GM10266 (cell line): ENCODE results near the gene RANGAP1.

Experiments used
- DNase-seq: peaks from one replicate; pipeline ENCODE4 v3.0.0; 2012; ENCODE audit errors: extremely low spot score
- TF ChIP-seq, protein P1 (sequence below): IDR thresholded peaks from 2 replicates; pipeline ENCODE4 v1.5.1; 2012; ENCODE audit warnings: mild to moderate bottlenecking, low read depth; ENCODE audit not compliant: control insufficient read depth, insufficient read depth; ENCODE audit errors: missing control alignments

The RANGAP1 gene

GRCh38 chr22:41204992-41205900 lies 80.7 kb downstream of the RANGAP1 start, which contains the start of gene L3MBTL2:
Gene L3MBTL2, plus strand, starts transcription at chr22:41205312. Its CDS starts 51 bp downstream, at chr22:41205363.
- TF ChIP-seq, protein P1, sequence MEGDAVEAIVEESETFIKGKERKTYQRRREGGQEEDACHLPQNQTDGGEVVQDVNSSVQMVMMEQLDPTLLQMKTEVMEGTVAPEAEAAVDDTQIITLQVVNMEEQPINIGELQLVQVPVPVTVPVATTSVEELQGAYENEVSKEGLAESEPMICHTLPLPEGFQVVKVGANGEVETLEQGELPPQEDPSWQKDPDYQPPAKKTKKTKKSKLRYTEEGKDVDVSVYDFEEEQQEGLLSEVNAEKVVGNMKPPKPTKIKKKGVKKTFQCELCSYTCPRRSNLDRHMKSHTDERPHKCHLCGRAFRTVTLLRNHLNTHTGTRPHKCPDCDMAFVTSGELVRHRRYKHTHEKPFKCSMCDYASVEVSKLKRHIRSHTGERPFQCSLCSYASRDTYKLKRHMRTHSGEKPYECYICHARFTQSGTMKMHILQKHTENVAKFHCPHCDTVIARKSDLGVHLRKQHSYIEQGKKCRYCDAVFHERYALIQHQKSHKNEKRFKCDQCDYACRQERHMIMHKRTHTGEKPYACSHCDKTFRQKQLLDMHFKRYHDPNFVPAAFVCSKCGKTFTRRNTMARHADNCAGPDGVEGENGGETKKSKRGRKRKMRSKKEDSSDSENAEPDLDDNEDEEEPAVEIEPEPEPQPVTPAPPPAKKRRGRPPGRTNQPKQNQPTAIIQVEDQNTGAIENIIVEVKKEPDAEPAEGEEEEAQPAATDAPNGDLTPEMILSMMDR = no peak
- DNase-seq = peak; percentile 98

- DNase-seq = no peak
- TF ChIP-seq, protein P1 = no peak
Observed at GRCh38 chr22:41204066-41204465, 81.9 kb downstream of the RANGAP1 start.

DNA sequence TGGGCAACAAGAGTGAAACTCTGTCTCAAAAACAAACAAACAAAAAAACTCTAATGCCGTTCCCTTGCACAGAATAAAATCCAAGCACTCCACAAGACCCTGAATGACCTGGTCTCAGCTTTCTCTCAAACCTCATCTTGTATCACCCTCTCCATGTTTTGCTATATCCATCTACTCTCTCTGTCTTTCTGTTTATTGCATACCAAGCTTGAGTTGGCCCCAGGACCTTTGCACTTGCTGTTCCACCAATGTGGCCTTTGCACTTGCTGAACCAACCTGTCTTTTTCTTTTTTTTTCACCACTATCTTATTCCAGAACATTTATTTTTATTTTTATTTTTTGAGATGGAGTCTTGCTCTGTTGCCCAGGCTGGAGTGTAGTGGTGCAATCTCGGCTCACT lies 82.9 kb downstream of the RANGAP1 start:
- TF ChIP-seq, protein P1 = no peak
- DNase-seq = no peak

DNA sequence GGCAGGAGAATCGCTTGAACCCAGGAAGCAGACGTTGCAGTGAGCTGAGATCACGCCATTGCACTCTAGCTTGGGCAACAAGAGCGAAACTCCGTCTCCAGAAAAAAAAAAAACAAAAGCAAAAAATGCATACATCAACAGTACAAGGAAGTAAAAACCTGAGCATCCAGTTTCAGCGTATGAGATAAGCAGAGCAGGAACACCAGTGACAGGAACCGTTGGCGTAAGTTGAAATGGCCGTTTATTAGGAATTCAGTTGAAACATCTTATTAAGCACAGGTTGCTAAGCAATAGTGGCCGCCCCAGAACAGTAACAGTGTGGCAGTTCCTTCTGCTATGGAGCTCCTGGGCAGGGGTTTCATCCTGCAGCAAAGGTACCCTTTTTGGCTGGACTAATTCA lies 84.8 kb downstream of the RANGAP1 start:
- TF ChIP-seq, protein P1 = no peak
- DNase-seq = no peak

DNA sequence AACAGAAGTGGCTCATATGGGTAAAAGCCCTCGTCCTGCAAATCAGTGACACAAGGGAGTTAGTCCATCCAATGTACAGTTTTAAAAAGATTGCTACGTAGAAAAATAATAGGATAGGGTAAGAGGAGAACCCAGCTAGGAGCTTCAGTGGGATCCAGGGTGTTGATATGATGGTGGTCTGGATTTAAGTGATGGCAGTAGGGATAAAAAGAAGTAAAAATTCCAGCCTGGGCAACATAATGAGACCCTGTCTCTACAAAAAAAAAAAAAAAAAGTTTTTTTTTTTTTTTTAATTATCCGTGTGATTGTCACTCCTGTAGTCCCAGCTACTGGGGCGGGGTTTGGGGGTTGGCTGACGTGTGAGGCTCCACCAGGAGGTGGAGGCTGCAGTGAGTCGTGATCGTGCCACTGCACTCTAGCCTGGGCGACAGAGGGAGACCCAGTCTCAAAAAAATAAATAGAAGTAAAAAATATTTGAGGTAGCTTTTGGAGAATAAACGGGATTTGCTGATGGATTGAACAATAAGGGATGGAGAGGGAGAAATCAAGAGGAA lies 87.9 kb downstream of the RANGAP1 start:
- TF ChIP-seq, protein P1 = no peak
- DNase-seq = no peak

GRCh38 chr22:41197038-41197972 lies 88.7 kb downstream of the RANGAP1 start:
- DNase-seq = peak; percentile 92
- TF ChIP-seq, protein P1 = peak; percentile 24
